Activated T-cell treated with anti-CD3 and anti-CD28 coated beads, Interleukin-2, amount 50 U/mL, for 4 hours (primary cell): Measurements from ENCODE around the gene KYAT1. TPM values are rescaled to one million over a fixed set of nuclear protein-coding genes. Genes with fewer than 3 reads are reported as not detected.
"Not testable (repeated sequence)": the region's sequence is repeated elsewhere in the genome, so short reads cannot be mapped to it uniquely, and the experiment has no call there.

Source experiments
- ATAC-seq, 2 donors: fragments of 200-7000 bp; cut with Tn5 transposase; one replicate each; pipeline ENCODE4 v1.10.0; 2021
- DNase-seq: peaks from one replicate; pipeline ENCODE4 v3.0.0-alpha.2; 2020
- H3K27me3 Mint-ChIP-seq: one replicate; pipeline ENCODE4 v1.8.0; 2021; ENCODE audit warnings: low read depth, mixed read lengths
- H3K36me3 Mint-ChIP-seq: one replicate; pipeline ENCODE4 v1.8.0; 2022; ENCODE audit warnings: mixed read lengths; ENCODE audit not compliant: insufficient read depth
- H3K4me1 Mint-ChIP-seq: one replicate; pipeline ENCODE4 v1.8.0; 2021; ENCODE audit warnings: low read depth, mixed read lengths
- H3K4me3 Mint-ChIP-seq: one replicate; pipeline ENCODE4 v1.8.0; 2021; ENCODE audit warnings: mild to moderate bottlenecking, moderate library complexity, mixed read lengths
- H3K9me3 Mint-ChIP-seq: one replicate; pipeline ENCODE4 v1.8.0; 2021; ENCODE audit warnings: mixed read lengths
- total RNA-seq, 3 donors: library from RNA; stranded (reverse); gene quantifications; one replicate each; pipeline ENCODE4 v1.2.1, GENCODE V29; 2021

The KYAT1 gene
- total RNA-seq, 3 donors from 2014 or later = 4.7 to 5.6 (median 4.8) TPM

DNA sequence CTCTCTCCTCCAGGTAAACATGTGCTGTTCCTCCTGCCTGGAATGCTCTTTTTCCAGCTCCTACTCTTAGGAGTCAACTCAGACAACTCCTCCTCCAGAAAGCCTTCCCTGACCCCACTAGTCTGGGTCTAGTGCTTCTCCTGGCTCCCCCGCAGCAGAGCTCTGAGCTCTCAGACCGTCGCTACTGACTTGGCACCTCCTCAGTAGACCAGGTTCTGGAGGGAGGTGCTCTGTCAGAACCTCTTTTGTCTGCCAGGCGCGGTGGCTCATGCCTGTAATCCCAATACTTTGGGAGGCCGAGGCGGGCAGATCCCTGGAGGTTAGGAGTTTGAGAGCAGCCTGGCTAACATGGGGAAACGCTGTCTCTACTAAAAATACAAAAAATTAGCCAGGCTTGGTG, 3.6 kb upstream of the KYAT1 start:
- H3K4me3 Mint-ChIP-seq = peak overlapping the region; percentile 48
- no peaks in the 10 kb centered on the region for H3K9me3 Mint-ChIP-seq
- no peak for DNase-seq
- ATAC-seq = no peak
- no peaks in the 10 kb centered on the region for H3K27me3 Mint-ChIP-seq
- peaks cover 17% of the 10 kb centered on the region for H3K36me3 Mint-ChIP-seq
- peaks cover 60% of the 10 kb centered on the region for H3K4me1 Mint-ChIP-seq

DNA sequence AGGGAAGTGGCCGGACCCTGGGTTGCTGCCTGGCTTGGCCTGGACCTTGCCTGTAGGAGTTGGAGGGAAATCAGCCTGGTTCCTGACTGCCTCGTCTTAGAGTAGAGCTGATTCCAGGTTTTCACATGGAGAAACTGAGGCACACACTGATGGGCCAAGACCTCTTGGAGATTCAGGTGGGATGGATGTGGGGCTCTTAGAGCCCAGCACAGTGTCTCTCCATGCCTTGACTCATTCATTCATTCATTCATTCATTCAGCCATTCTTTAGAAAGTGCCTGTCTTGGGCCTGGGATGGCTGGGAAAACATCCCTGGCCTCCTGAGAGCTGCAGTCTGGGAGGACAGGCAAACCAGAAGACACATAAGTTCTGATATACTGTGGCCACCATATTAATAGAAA, 2.4 kb upstream of the KYAT1 start:
- no peak for DNase-seq
- no peak for ATAC-seq
- Mint-ChIP-seq H3K36me3 (peaks cover 17% of the 10 kb centered on the region), H3K4me3 (peak overlapping the region; percentile 96), H3K4me1 (peaks cover 65% of the 10 kb centered on the region), H3K27me3 (no peaks in the 10 kb centered on the region), H3K9me3 (no peaks in the 10 kb centered on the region)

DNA sequence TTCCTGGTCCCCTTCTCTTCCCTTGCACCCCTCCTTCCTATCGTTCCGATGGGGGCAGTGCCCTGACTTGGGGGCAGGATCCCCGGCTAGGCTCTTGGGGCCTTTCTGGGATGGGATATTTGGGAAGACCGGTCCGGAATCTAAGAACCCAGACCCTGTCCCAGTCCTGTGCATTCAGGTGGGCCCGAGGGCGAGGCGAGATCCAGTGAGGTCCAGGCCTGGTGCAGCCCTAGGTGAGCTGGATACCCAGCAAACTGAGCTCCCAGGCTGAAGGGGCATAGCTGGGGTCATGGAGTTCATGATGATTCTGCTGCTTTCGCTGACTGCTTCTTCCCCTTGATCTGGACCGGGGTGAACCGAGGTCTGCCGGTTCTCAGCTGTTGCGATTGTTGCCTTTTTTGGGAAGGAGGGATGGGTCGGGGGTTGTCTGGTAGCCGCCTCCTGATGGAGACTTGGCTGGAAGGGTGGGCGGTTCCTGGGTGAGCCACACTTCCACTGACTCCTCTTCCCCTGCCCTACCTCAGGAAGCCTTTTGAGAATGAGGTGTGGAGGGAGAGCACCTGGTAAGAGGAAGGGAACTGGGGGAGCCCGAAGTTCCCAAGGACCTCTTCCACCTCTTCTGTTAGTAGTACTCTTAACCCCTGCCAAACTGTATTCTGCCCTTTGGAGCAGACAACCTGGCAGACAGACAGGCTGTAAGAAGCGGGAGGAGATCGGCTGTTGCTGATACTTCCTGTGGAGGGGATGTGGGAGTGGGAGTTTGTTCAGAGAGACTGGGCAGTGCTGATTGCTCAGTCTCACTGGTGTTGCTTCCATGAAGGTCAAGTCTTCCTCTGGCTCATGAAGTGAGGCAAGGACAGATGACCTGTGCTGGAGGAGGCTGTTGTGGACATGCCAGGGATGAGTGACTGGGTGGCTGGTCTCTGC, 1.2 kb upstream of the KYAT1 start:
- peaks cover 55% of the 10 kb centered on the region for H3K4me1 Mint-ChIP-seq
- DNase-seq (no peak), ATAC-seq (no peak)
- no peaks in the 10 kb centered on the region for H3K27me3 Mint-ChIP-seq
- H3K9me3 Mint-ChIP-seq = no peaks in the 10 kb centered on the region
- H3K4me3 Mint-ChIP-seq = peak overlapping the region; percentile 96
- H3K36me3 Mint-ChIP-seq = peaks cover 11% of the 10 kb centered on the region

DNA sequence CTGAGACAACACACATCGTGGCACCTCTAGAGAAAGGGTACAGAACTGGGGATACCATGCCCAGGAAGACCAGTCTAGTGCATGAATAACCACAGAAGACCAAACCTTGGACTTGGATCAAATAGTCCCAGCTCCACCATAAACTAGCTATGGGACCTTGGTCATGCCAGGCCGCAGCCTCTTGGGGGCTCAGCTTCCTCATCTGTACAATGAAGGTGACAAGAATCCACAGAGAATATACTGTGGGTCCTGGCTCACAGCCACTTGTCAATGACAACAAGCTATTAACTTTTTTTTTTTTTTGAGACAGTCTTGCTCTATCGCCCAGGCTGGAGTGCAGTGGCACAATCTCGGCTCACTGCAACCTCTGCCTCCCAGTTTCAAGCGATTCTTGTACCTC, 3.9 kb downstream of the KYAT1 start:
- no peak for DNase-seq
- ATAC-seq = no peak
- Mint-ChIP-seq H3K36me3 (no peaks in the 10 kb centered on the region), H3K9me3 (no peaks in the 10 kb centered on the region), H3K27me3 (no peaks in the 10 kb centered on the region), H3K4me1 (peaks cover 20% of the 10 kb centered on the region), H3K4me3 (no peak overlapping the region)

GRCh38 chr9:128870941-128871265, 10.8 kb downstream of the KYAT1 start:
- not testable (repeated sequence) for H3K4me3 Mint-ChIP-seq, H3K27me3 Mint-ChIP-seq, H3K9me3 Mint-ChIP-seq, H3K4me1 Mint-ChIP-seq, DNase-seq, ATAC-seq, H3K36me3 Mint-ChIP-seq

GRCh38 chr9:128870128-128870940, 11.4 kb downstream of the KYAT1 start:
- DNase-seq = no peak
- H3K9me3 Mint-ChIP-seq = no peaks in the 10 kb centered on the region
- H3K4me1 Mint-ChIP-seq = peaks cover 5% of the 10 kb centered on the region
- peaks cover 6% of the 10 kb centered on the region for H3K36me3 Mint-ChIP-seq
- no peaks in the 10 kb centered on the region for H3K27me3 Mint-ChIP-seq
- ATAC-seq = no peak
- H3K4me3 Mint-ChIP-seq = no peak overlapping the region

- H3K27me3 Mint-ChIP-seq = no peaks in the 10 kb centered on the region
- H3K36me3 Mint-ChIP-seq = peaks cover 3% of the 10 kb centered on the region
- peak; percentile 85 for DNase-seq
- peak; percentile 95 to 96 for ATAC-seq
- H3K4me3 Mint-ChIP-seq = no peak overlapping the region
- peaks cover 6% of the 10 kb centered on the region for H3K4me1 Mint-ChIP-seq
- H3K9me3 Mint-ChIP-seq = no peaks in the 10 kb centered on the region
These were observed 18.1 kb downstream of the KYAT1 start for GRCh38 chr9:128863647-128864046.

DNA sequence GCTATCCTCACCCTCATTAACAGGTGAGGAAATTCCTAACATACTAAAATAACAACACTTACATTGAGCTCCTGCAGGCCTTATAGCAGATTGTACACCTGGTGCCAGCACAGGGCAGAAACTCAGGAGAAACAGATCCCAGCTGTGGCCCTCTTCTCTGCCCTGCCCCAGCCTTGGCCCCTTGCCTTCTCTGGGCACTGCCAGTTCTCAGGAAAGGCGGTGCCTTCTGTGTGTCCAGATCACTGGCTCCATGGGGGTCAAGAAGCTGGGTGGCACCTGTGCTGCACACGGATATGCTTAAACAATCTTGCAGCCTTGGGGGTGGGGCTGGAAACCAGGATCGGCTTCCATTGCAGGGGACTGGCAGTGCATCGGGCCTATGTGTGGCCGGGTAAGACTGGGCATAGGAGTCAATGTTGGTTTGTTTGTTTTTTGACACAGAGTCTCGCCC, 19.3 kb downstream of the KYAT1 start:
- no peak overlapping the region for H3K4me3 Mint-ChIP-seq

GRCh38 chr9:128861501-128861900, 20.2 kb downstream of the KYAT1 start:
- ATAC-seq (no peak), DNase-seq (no peak)
- Mint-ChIP-seq H3K36me3 (peaks cover 3% of the 10 kb centered on the region), H3K9me3 (no peaks in the 10 kb centered on the region), H3K27me3 (no peaks in the 10 kb centered on the region), H3K4me1 (peaks cover 6% of the 10 kb centered on the region), H3K4me3 (no peak overlapping the region)

More for the DNA sequence above, 19.3 kb downstream of the KYAT1 start:
- Mint-ChIP-seq H3K9me3 (no peaks in the 10 kb centered on the region), H3K27me3 (no peaks in the 10 kb centered on the region), H3K4me1 (peaks cover 6% of the 10 kb centered on the region), H3K36me3 (peaks cover 3% of the 10 kb centered on the region)
- ATAC-seq = no peak
- DNase-seq = no peak

DNA sequence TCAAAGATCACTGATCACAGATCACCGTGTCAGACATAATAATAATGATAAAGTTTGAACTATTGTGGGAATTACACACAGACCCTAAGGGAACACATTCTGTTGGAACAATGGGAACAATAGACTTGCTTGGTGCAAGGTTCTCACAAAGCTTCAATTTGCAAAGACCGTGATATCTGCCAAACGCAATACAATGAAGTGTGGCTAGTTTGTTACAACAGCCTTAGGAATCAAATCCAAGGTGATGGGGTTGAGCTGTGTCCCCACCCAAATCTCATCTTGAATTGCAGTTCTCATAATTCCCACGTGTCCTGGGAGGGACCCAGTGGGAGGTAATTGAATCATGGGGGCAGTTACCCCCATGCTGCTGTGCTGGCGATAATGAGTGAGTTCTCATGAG, 20.8 kb downstream of the KYAT1 start:
- Mint-ChIP-seq H3K4me3 (no peak overlapping the region), H3K27me3 (no peaks in the 10 kb centered on the region), H3K9me3 (no peaks in the 10 kb centered on the region), H3K4me1 (peaks cover 5% of the 10 kb centered on the region), H3K36me3 (peaks cover 3% of the 10 kb centered on the region)
- no peak for DNase-seq
- no peak for ATAC-seq

DNA sequence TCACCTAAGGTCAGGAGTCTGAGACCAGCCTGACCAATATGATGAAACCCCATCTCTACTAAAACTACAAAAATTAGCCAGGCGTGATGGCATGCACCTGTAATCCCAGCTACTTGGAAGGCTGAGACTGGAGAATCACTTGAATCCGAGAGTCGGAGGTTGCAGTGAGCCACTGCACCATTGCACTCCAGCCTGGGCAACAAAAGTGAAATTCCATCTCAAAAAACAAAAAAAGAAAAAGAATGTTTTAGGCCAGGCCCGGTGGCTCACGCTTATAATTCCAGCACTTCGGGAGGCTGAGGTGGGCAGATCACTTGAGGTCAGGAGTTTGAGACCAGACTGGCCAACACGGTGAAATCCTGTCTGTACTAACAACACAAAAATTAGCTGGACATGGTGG, 23.3 kb downstream of the KYAT1 start:
- H3K4me3 Mint-ChIP-seq, ATAC-seq, H3K4me1 Mint-ChIP-seq, DNase-seq, H3K27me3 Mint-ChIP-seq, H3K9me3 Mint-ChIP-seq, H3K36me3 Mint-ChIP-seq: not testable (repeated sequence)

GRCh38 chr9:128854454-128854853, 27.3 kb downstream of the KYAT1 start:
- not testable (repeated sequence) for H3K27me3 Mint-ChIP-seq
- Mint-ChIP-seq H3K9me3 (peaks cover 13% of the 10 kb centered on the region), H3K36me3 (peaks cover 12% of the 10 kb centered on the region)

DNA sequence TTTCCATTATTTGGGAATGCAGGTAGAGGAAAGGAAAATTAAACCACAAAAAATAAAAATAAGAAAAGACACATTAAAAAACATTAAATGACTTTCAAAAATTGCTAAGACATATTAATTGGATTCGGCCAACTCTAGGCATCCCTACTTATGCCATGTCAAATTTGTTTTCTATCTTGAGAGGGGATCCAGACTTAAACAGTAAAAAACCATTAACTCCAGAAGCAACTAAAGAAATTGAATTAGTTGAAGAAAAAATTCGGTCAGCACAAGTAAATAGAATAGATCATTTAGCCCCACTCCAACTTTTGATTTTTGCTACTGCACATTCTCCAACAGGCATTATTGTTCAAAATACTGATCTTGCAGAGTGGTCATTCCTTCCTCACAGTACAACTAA, 29.1 kb downstream of the KYAT1 start:
- peaks cover 14% of the 10 kb centered on the region for H3K36me3 Mint-ChIP-seq
- not testable (repeated sequence) for DNase-seq, H3K4me1 Mint-ChIP-seq, H3K4me3 Mint-ChIP-seq, H3K27me3 Mint-ChIP-seq, ATAC-seq
- peaks cover 13% of the 10 kb centered on the region for H3K9me3 Mint-ChIP-seq

More at GRCh38 chr9:128854454-128854853, 27.3 kb downstream of the KYAT1 start:
- not testable (repeated sequence) for ATAC-seq, H3K4me3 Mint-ChIP-seq, DNase-seq, H3K4me1 Mint-ChIP-seq

DNA sequence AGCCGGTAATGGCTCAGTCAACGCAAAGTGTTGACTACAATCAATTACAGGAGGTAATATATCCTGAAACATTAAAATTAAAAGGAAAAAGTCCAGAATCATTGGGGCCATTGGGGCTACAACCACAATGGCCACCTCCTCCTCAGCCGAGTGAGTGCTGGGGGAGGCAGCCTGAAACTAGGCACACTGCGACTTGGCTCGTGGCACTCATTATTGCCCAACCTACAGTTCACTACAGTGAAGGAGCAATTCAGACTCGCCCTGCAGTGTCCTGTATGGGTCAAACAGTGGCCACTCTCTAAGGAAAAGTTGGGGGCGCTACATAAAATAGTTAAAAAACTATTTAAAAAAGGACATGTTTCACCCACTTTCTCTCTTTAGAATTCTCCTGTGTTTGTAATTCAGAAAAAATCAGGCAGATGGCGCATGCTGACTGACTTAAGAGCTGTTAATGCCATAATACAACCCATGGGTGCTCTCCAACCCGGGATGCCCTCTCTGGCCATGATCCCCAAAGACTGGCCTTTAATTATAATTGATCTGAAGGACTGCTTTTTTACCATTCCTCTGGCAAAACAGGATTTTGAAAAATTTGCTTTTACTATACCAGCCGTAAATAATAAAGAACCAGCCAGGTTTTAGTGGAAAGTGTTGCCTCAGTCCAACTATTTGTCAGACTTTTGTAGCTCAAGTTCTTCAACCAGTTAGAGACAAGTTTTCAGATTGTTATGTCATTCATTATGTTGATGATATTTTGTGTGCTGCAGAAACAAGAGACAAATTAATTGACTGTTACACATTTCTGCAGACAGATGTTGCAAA, 29.8 kb downstream of the KYAT1 start:
- not testable (repeated sequence) for ATAC-seq, DNase-seq
- peaks cover 13% of the 10 kb centered on the region for H3K9me3 Mint-ChIP-seq

More for the DNA sequence above, 29.8 kb downstream of the KYAT1 start:
- not testable (repeated sequence) for H3K4me1 Mint-ChIP-seq, H3K27me3 Mint-ChIP-seq, H3K4me3 Mint-ChIP-seq
- H3K36me3 Mint-ChIP-seq = peaks cover 16% of the 10 kb centered on the region
